Measurements from ENCODE around the gene SREK1. TPM values are rescaled to one million over a fixed set of nuclear protein-coding genes. Genes with fewer than 3 reads are reported as not detected.

The SREK1 gene
- total and polyA plus RNA-seq, 9 of the 15 experiments (the other 6 are each of a cell fraction or from before 2014, with no cell fraction given) = 40.8 to 128 (median 81.9) TPM

GRCh38 chr5:66138637-66139317 is 5.3 kb upstream of the SREK1 start (continued):
- TF ChIP-seq NONO (IDR thresholded peaks at IDR 0.05; ENCODE audit: low read depth in 2 of 2, low read length in 1 of 2) (no peak), ZNF239 (CRISPR knock-in tag; IDR thresholded peaks at IDR 0.05) (no peak), PURB (CRISPR knock-in tag; IDR thresholded peaks at IDR 0.05; ENCODE audit: low read depth) (no peak), AFF1 (IDR thresholded peaks at IDR 0.05; ENCODE audit: low read depth in 1 of 2, partially characterized antibody in 2 of 2) (no peak), CBFA2T2 (conservative IDR thresholded peaks at IDR 0.05) (0 out of 2 replicates have a peak, but pooled peaks have one; percentile 4)

GRCh38 chr5:66139318-66139712 is 4.8 kb upstream of the SREK1 start:
- CTCF ChIA-PET (ENCODE audit: low intra/inter-chr PET ratio) = no interaction called here
- POLR2A ChIA-PET = interaction anchor here (1.1 kb wide), 1 partner anchor 14 kb away, joined by 3 read pairs; no protein-coding TSS in a partner anchor
- Histone ChIP-seq H3K27ac (ENCODE audit: extremely low read depth, low read depth, low read length) (no peak overlapping the region), H3K4me1 (replicated peaks in 1 of 2; ENCODE audit: control insufficient read depth in 2 of 2, insufficient read depth in 2 of 2, low read length in 2 of 2) (peaks cover 0 to 24% of the 10 kb centered on the region in 2 experiments; a peak in 4 of 5 replicates), H2AFZ (ENCODE audit: low read depth, low read length) (peak overlapping the region; percentile 97; the same call in 1 of the 2 replicates), H3K4me3 (no peak overlapping the region), H3K27me3 (ENCODE audit: control insufficient read depth in 2 of 2, insufficient read depth in 2 of 2, low read length in 2 of 2) (no peaks in the 10 kb centered on the region), H3K9me1 (ENCODE audit: control insufficient read depth, insufficient read depth, low read length) (no peaks in the 10 kb centered on the region), H3K79me2 (ENCODE audit: control insufficient read depth, insufficient read depth, low read length) (peaks cover 2% of the 10 kb centered on the region; the same call in 1 of the 3 replicates), H4K20me1 (replicated peaks; ENCODE audit: control insufficient read depth, insufficient read depth, low read length) (no peaks in the 10 kb centered on the region), H3K9ac (ENCODE audit: insufficient read depth in 1 of 2, low read depth in 2 of 2, low read length in 2 of 2) (no peak overlapping the region), H3K4me2 (ENCODE audit: insufficient read depth, low read length) (no peak overlapping the region), H3K9me3 (replicated peaks; ENCODE audit: control insufficient read depth, insufficient read depth, low read depth, low read length) (no peaks in the 10 kb centered on the region), H3K36me3 (ENCODE audit: control insufficient read depth, insufficient read depth, low read length) (no peaks in the 10 kb centered on the region)
- in situ Hi-C loops (cut with MboI) (no loop called here), intact Hi-C loops (cut with micrococcal nuclease) (no loop called here)
- FAIRE-seq (no peak), ATAC-seq (no peak), DNase-seq (ENCODE audit: extremely low read depth in 1 of 4, low spot score in 3 of 4) (peak in 1 of 4 experiments; percentile 8)
- 43% methylated on average over 2 of the region's 2 CpGs for WGBS (ENCODE audit: insufficient coverage, low coverage, missing lambda C conversion rate)
- no TSS peak for BruUV-seq (replicated peaks)
- TF ChIP-seq, protein P1, sequence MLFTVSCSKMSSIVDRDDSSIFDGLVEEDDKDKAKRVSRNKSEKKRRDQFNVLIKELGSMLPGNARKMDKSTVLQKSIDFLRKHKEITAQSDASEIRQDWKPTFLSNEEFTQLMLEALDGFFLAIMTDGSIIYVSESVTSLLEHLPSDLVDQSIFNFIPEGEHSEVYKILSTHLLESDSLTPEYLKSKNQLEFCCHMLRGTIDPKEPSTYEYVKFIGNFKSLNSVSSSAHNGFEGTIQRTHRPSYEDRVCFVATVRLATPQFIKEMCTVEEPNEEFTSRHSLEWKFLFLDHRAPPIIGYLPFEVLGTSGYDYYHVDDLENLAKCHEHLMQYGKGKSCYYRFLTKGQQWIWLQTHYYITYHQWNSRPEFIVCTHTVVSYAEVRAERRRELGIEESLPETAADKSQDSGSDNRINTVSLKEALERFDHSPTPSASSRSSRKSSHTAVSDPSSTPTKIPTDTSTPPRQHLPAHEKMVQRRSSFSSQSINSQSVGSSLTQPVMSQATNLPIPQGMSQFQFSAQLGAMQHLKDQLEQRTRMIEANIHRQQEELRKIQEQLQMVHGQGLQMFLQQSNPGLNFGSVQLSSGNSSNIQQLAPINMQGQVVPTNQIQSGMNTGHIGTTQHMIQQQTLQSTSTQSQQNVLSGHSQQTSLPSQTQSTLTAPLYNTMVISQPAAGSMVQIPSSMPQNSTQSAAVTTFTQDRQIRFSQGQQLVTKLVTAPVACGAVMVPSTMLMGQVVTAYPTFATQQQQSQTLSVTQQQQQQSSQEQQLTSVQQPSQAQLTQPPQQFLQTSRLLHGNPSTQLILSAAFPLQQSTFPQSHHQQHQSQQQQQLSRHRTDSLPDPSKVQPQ (CRISPR knock-in tag; IDR thresholded peaks at IDR 0.05; ENCODE audit: borderline replicate concordance) = no peak
- TF ChIP-seq NELFE (IDR thresholded peaks at IDR 0.05; ENCODE audit: insufficient read depth, insufficient read length) (no peak), MTA3 (IDR thresholded peaks at IDR 0.05; ENCODE audit: borderline replicate concordance) (no peak), ZKSCAN3 (CRISPR knock-in tag; IDR thresholded peaks at IDR 0.05) (peak; percentile 77; the same call in 1 of the 2 replicates), CSDE1 (IDR thresholded peaks at IDR 0.05) (no peak)
- TF ChIP-seq, protein P2, sequence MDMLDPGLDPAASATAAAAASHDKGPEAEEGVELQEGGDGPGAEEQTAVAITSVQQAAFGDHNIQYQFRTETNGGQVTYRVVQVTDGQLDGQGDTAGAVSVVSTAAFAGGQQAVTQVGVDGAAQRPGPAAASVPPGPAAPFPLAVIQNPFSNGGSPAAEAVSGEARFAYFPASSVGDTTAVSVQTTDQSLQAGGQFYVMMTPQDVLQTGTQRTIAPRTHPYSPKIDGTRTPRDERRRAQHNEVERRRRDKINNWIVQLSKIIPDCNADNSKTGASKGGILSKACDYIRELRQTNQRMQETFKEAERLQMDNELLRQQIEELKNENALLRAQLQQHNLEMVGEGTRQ (CRISPR knock-in tag; IDR thresholded peaks at IDR 0.05) = peak; percentile 31; the same call in 1 of the 2 replicates
